AML-193 (cell line): Measurements from ENCODE around the gene LRWD1.
"Not testable (repeated sequence)": the region's sequence is repeated elsewhere in the genome, so short reads cannot be mapped to it uniquely, and the experiment has no call there.

ENCODE experiments used
- DNase-seq, 2 experiments: peaks; one replicate each; lab custom pipeline; 2025; lab: John Stamatoyannopoulos, UW

LRWD1 gene

DNA sequence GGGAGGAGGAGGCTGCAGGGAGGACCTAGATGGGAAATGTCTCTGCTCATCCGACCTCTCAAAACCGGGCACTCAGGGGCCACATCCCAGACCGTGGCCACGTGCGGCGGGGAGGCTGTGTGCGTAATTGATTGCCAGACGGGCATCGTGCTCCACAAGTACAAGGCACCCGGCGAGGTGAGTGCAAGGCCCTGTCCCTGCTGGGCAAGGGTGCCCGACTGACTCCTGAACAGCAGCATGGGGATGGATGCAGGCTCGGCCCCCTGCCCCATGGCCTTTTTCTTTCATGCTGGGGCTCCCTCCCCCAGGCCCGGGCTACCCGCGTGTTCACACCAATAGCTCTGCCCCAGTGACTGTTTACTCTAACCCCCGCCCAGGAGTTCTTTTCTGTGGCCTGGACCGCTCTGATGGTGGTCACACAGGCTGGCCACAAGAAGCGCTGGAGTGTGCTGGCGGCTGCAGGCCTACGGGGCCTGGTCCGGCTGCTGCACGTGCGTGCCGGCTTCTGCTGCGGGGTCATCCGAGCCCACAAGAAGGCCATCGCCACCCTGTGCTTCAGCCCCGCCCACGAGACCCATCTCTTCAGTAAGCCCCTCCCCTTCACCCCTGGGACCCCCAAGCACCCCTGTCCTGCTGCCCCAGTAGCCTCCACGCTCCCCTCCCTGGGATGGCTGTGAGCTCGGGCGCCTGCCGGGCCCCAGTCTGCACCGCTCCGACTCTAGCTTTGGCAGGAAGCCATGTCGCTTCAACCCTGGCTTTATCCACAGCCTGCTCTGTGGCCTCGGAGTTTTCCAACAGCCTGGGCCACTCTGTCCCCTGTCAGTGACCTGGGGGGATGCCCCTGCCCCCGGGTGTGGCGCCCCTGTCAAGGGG lies 3.9 kb downstream of the LRWD1 start:
- no peak for DNase-seq

- no peak for DNase-seq
Measured at GRCh38 chr7:102469351-102469971, 4.7 kb downstream of the LRWD1 start.

DNA sequence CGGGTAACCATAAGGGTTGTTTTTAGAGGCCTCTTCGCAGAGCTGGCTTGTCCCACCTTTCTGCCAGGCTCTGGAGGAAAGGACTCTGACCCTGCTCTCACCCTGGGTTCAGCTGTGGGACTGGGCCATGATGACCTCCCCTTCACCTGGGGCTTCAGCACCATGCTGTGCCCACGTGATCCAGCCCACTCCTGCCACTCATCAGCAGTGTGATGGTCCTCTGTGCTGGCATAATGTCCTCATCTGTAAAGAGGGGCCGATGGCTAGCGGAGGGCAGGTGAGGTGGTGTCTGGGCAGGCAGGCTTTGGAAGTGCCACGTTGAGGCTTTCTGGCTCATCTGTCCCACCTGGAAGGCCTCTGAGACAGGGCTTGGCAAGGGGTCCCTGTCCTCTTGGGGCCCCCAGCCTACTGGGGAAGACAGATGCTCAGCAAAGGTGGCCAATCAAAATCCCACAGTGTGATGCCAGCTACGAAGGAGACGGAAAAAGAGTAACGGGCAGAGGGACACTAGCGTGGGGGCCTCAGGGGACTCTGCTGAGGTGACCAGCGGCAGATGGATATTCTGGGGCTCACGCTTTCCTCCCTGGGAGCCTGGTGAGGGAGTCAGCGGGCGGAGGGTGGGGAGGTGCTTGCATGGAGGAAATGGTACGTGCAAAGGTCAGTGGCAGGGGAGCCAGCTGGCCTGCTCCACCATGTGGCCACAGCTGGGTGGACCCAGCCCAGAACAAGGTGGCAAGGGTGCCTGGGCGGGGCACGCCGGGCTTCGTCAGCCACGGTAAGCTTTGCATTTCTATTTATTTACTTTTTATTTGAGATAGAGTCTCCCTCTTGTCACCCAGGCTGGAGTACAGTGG lies 5.4 kb downstream of the LRWD1 start:
- DNase-seq = no peak

- DNase-seq = no peak
Measured at GRCh38 chr7:102471791-102472125, 7.0 kb downstream of the LRWD1 start.

GRCh38 chr7:102472126-102473041 lies 7.6 kb downstream of the LRWD1 start:
- no peak for DNase-seq

GRCh38 chr7:102473271-102473991 lies 8.6 kb downstream of the LRWD1 start:
- no peak for DNase-seq

- not testable (repeated sequence) for DNase-seq
Measured at GRCh38 chr7:102474116-102474515, 9.3 kb downstream of the LRWD1 start.

DNA sequence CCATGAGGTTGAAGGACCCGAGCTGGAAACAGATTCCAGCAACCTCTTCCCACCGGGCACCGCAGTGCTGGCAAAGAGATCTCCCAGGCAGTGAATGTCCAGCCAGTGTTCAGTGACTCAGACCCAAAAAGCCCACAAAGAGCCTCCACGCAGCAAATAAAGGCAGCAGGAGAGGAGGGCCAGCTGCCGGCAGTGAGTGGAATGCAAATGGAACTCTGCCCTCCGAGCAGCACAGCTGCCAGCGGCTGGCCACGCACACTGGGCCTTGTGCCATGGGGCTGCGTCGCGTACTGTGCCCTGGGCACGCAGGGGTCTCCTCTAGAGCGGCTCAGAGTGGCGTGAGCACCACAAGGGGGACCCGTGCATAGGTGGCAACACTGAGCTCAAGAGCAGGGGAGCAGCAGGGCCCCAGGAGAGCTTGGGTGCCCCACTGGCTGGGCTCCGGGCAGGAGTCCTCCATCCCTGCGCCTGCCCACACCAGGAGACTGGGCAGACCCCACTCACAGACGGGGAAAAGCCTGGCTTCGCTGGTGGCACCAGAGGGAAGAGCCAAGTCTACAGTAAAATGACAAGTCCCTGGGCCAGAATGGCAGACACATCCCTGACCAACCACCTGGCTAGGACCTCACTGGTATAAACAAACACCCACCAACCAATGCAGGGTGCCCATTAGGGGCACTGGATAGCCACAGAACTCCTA lies 10.1 kb downstream of the LRWD1 start:
- DNase-seq = not testable (repeated sequence)

- not testable (repeated sequence) for DNase-seq
Measured at GRCh38 chr7:102478314-102479208, 13.8 kb downstream of the LRWD1 start, which contains the start of gene POLR2J. Gene POLR2J, minus strand, starts transcription at chr7:102478922. Its CDS starts 62 bp downstream, at chr7:102478860.

DNA sequence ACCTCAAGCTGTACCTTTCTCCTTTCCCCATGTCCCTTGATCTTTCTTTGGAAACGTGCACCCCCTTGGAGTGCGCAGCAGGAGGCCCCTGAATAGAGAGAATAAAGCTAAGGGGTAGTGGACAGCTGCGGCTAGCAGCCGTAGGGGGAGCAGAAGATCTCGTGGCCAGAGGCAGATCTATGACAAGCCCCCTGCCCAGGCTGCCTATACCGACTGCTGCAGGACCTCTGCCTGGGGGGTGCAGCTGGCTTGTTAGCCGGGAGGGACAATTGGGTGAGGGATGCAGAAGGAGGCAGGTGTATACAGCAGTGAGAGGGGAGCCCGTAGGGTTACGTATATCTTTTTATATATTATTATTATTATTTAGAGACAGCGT lies 14.4 kb downstream of the LRWD1 start:
- not testable (repeated sequence) for DNase-seq

DNA sequence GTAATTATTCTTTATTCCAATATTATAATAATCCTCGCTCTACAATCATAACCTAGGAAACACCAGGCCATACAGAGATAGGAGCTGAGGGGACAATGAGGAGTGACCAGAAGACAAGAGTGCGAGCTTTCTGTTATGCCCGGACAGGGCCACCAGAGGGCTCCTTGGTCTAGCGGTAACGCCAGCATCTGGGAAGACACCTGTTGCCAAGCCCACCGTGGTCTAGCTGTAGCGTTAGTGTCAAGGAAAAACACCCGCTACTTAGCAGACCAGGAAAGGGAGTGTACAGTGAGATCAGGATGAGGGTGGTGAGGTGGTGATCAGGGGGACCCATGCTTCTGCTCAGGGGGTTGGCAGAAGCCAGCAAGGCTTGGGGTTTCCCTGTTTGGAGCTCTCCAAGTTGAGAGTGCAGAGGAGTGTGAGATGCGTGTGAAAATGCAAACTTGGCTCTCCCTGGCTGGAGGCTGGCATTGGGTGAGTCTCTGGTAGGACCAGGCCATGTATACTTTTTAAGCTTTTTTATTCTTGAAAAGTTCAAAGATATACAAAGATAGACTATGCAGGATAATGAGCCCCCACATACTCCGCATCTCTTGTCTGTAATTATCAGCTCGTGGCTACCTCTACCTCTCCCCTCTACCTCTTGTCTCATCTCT lies 15.3 kb downstream of the LRWD1 start:
- not testable (repeated sequence) for DNase-seq

DNA sequence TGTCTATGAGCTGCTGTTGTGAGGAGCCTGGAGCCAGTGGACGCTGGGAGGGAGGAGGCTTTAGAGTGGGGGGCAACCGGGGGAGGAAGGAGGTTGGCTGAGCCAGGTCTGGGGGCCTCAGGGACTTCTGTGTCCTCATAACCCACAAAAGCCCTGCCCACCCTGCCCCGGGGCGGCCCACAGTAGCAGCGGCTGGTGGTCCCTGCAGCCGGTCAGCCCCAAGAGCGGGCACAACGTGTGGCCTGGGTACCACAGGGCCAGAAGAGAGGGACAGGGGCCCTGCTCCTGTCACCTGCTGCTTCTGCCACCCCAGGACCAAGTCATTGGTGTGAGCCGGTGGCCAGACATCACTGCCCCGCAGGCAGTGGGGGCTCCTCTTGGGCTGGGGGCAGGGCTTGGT lies 17.2 kb downstream of the LRWD1 start:
- not testable (repeated sequence) for DNase-seq

- DNase-seq = not testable (repeated sequence)
Measured at GRCh38 chr7:102484317-102484716, 19.5 kb downstream of the LRWD1 start.

- not testable (repeated sequence) for DNase-seq
Measured at GRCh38 chr7:102490529-102491075, 25.8 kb downstream of the LRWD1 start.

GRCh38 chr7:102493220-102493935 lies 28.6 kb downstream of the LRWD1 start:
- not testable (repeated sequence) for DNase-seq

GRCh38 chr7:102494026-102494425 lies 29.2 kb downstream of the LRWD1 start:
- not testable (repeated sequence) for DNase-seq

- DNase-seq = not testable (repeated sequence)
Measured at GRCh38 chr7:102494473-102495149, 29.8 kb downstream of the LRWD1 start.
